ENCODE measurements around the gene JAML. TPM values are rescaled to one million over a fixed set of nuclear protein-coding genes. Genes with fewer than 3 reads are reported as not detected.

Gene JAML
- total and polyA plus RNA-seq, 2 of the 8 experiments (the other 6 are each of a cell fraction or from before 2014, with no cell fraction given) = 0.12 to 0.58 TPM

DNA sequence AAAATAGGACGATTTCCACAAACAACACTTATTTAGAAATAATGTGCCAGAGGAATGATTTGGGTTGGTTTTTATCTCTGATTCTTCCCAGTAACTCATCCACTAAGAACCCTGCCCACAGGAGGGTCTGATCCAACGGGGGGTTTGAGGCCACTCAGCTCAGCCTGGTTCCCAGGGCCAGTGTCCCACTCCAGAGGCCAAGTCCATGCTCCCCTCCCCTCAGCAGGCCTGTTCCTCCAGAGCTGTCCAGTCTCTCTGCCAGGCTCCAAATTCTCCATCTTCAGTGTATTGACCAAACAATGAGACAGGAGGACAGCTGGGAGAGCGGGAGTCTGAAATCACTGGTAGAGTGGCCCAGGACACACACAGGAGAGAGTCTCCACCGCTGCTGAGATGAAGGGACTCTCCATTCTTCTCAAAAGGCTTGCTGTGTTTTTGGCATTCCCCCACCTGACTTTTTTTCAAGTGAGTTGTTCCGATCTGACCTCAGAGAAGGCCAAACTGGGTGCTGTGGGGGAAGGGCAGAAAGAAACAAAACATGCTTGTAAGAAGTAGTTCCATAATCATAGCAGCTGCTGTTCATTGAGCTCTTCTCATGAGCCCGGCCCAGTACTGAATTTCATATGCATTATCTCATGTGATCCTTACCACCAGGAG, 30.8 kb downstream of the JAML start:
- Histone ChIP-seq H2BK20ac (ENCODE audit: low read length) (peak overlapping the region; percentile 89; the same call in 1 of the 2 replicates), H3K36me3 (ENCODE audit: control insufficient read depth in 2 of 4, insufficient read depth in 4 of 4, low read length in 3 of 4) (no peaks in the 10 kb centered on the region), H3K4ac (replicated peaks; ENCODE audit: insufficient read length, low read depth, low read length) (no peak overlapping the region), H2AK5ac (ENCODE audit: low read depth, low read length) (no peak overlapping the region), H4K8ac (ENCODE audit: extremely low read depth, insufficient read depth, low read length) (no peak overlapping the region; the same call in 1 of the 2 replicates), H4K20me1 (replicated peaks in 1 of 2; ENCODE audit: control insufficient read depth in 1 of 2, insufficient read depth in 2 of 2, low read length in 2 of 2) (no peaks in the 10 kb centered on the region), H2BK12ac (ENCODE audit: low read depth, low read length) (no peak overlapping the region), H2AFZ (ENCODE audit: low read length) (no peak overlapping the region), H3K27me3 (replicated peaks in 1 of 4; ENCODE audit: control insufficient read depth in 3 of 4, extremely low read depth in 1 of 4, insufficient read depth in 3 of 4, low read length in 3 of 4) (no peaks in the 10 kb centered on the region), H2BK15ac (ENCODE audit: low read length) (no peak overlapping the region), H4K5ac (ENCODE audit: insufficient read length, low read depth, low read length) (no peak overlapping the region), H2BK120ac (replicated peaks; ENCODE audit: low read depth, low read length) (no peak overlapping the region), H3K9ac (replicated peaks in 1 of 4; ENCODE audit: extremely low read depth in 1 of 4, low read depth in 3 of 4, low read length in 3 of 4) (no peak overlapping the region), H3K14ac (ENCODE audit: insufficient read length) (no peak overlapping the region), H2BK5ac (ENCODE audit: low read depth, low read length) (no peak overlapping the region), H4K91ac (replicated peaks; ENCODE audit: insufficient read length, low read length) (no peak overlapping the region), H3K56ac (replicated peaks; ENCODE audit: insufficient read length, low read depth, low read length) (no peak overlapping the region), H3K23ac (ENCODE audit: insufficient read length) (no peak overlapping the region), H3K4me1 (replicated peaks in 1 of 4; ENCODE audit: control insufficient read depth in 3 of 4, insufficient read depth in 4 of 4, low read length in 3 of 4) (peaks cover 2 to 14% (median 4%) of the 10 kb centered on the region in 4 experiments; a peak in 5 of 7 replicates), H3K4me3 (ENCODE audit: extremely low read depth in 1 of 4, insufficient read depth in 2 of 4, low read depth in 3 of 4, low read length in 4 of 4) (no peak overlapping the region), H3K79me2 (ENCODE audit: control insufficient read depth in 1 of 2, insufficient read depth in 2 of 2, low read length in 2 of 2) (no peaks in the 10 kb centered on the region), H3K9me3 (ENCODE audit: insufficient read depth in 2 of 2, low read depth in 1 of 2, low read length in 1 of 2) (0 out of 4 replicates have a peak, but pooled peaks cover 0 to 3% of the 10 kb centered on the region in 2 experiments), H3K18ac (ENCODE audit: extremely low read depth, low read length) (no peak overlapping the region), H3K27ac (ENCODE audit: low read depth, low read length) (no peak overlapping the region), H3K4me2 (ENCODE audit: insufficient read depth in 1 of 2, low read depth in 2 of 2, low read length in 2 of 2) (no peak overlapping the region), H3K79me1 (ENCODE audit: low read depth, low read length) (no peaks in the 10 kb centered on the region), H3K23me2 (ENCODE audit: low read depth, low read length) (no peaks in the 10 kb centered on the region)
- ChIA-PET CTCF (ENCODE audit: partially characterized antibody) (interaction anchor here (1.0 to 1.7 kb wide), 2 partner anchors 50 to 84 kb away, joined by 3 to 4 read pairs; no protein-coding TSS in a partner anchor), POLR2A (ENCODE audit: partially characterized antibody) (interaction anchor here (0.7 kb wide), 1 partner anchor 82 kb away, joined by 3 read pairs; no protein-coding TSS in a partner anchor)
- FAIRE-seq (no peak), DNase-seq (ENCODE audit: low read depth in 1 of 2, low spot score in 2 of 2) (no peak)
- no peak for TF ChIP-seq RAD21 (IDR thresholded peaks at IDR 0.05 in 1 of 2, conservative IDR thresholded peaks at IDR 0.05 in 1 of 2; ENCODE audit: low read depth in 2 of 2, low read length in 2 of 2)
- no peak for TF ChIP-seq CREB1 (IDR thresholded peaks at IDR 0.05)
- TF ChIP-seq GTF2F1 (IDR thresholded peaks at IDR 0.05; ENCODE audit: borderline replicate concordance, low read depth, low read length) = no peak
- TF ChIP-seq TAF7 (optimal IDR thresholded peaks at IDR 0.05; ENCODE audit: borderline replicate concordance, low read depth, low read length) = no peak
- TF ChIP-seq BACH1 (IDR thresholded peaks at IDR 0.05; ENCODE audit: low read length) = no peak
- TF ChIP-seq, protein P1, sequence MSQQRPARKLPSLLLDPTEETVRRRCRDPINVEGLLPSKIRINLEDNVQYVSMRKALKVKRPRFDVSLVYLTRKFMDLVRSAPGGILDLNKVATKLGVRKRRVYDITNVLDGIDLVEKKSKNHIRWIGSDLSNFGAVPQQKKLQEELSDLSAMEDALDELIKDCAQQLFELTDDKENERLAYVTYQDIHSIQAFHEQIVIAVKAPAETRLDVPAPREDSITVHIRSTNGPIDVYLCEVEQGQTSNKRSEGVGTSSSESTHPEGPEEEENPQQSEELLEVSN (IDR thresholded peaks at IDR 0.05) = no peak
- TF ChIP-seq JUND (IDR thresholded peaks at IDR 0.05; ENCODE audit: low read length) = no peak
- no peak for TF ChIP-seq RNF2 (IDR thresholded peaks at IDR 0.05; ENCODE audit: borderline replicate concordance, low read depth, low read length, missing control alignments, poor library complexity, severe bottlenecking)
- WGBS, 2 experiments (ENCODE audit: extremely low coverage in 1 of 2, insufficient coverage in 1 of 2, insufficient read length in 1 of 2, insufficient replicate concordance in 2 of 2, low coverage in 1 of 2, low lambda C conversion rate in 2 of 2, missing lambda C conversion rate in 1 of 2) = 87% methylated on average over 6 of the region's 6 CpGs; no CpG with 5 or more reads in 1 of the 2 experiments

All from H1 (cell line).